HL-60 (cell line): ENCODE measurements around the gene SAG.

ENCODE experiments used
- DNase-seq, 2 experiments: peaks; one replicate each; pipeline ENCODE4 v3.0.0-alpha.2; 2010 to 2020; ENCODE audit warnings: low read depth in 1 of 2, low spot score in 1 of 2
- H3K27ac ChIP-seq: fragments of 250-450 bp; sonication (Bioruptor Pico); replicated peaks from 2 replicates; pipeline ENCODE4 v1.5.1; 2020; ENCODE audit warnings: mild to moderate bottlenecking, moderate library complexity
- H3K27me3 ChIP-seq: fragments of 250-450 bp; sonication (Bioruptor Pico); 2 replicates; pipeline ENCODE4 v1.5.1; 2021; ENCODE audit warnings: mild to moderate bottlenecking, moderate library complexity; ENCODE audit not compliant: insufficient read depth, poor library complexity, severe bottlenecking
- H3K4me3 ChIP-seq: replicated peaks from 2 replicates; pipeline ENCODE4 v1.5.1; 2011; ENCODE audit warnings: mild to moderate bottlenecking, control low read depth, low read length; ENCODE audit not compliant: insufficient read depth
- CTCF ChIP-seq: IDR thresholded peaks from one replicate; pipeline ENCODE4 v1.5.1; 2011; ENCODE audit warnings: low read length, control low read depth, inconsistent platforms; ENCODE audit not compliant: insufficient read depth
- GABPA ChIP-seq: IDR thresholded peaks from 2 replicates; pipeline ENCODE4 v1.6.1; 2012; ENCODE audit warnings: low read depth
- POLR2AphosphoS5 ChIP-seq: IDR thresholded peaks from 2 replicates; pipeline ENCODE4 v1.6.1; 2012; ENCODE audit warnings: low read depth
- REST ChIP-seq: IDR thresholded peaks from 2 replicates; pipeline ENCODE4 v1.6.1; 2012; ENCODE audit warnings: low read depth; ENCODE audit not compliant: insufficient replicate concordance
- SPI1 ChIP-seq: IDR thresholded peaks from 2 replicates; pipeline ENCODE4 v1.6.1; 2012; ENCODE audit warnings: low read depth, mild to moderate bottlenecking, borderline replicate concordance

Gene SAG

DNA sequence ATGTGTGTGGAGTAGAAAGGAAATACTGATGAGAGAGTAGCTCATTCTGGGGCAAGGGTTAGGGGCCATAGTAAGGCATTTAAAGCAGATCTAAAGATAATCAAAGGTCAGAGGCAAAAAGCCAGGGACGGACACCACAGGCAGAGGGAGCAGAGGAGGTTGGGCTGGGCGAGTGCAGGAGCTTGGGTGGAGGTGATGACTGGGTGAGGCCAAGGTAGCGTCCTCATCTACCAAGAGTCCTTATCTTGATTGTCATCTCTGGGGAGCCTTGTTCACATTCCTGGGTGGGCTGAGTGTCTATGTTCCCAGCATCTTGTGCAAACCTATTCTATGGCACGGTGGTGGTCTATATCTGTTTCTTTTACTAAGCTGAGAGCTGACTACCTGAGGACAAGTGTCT, 26.1 kb upstream of the SAG start:
- no peak overlapping the region for H3K27ac ChIP-seq
- no peak overlapping the region for H3K4me3 ChIP-seq
- no peaks in the 10 kb centered on the region for H3K27me3 ChIP-seq
- TF ChIP-seq GABPA: no peak
- no peak for TF ChIP-seq SPI1
- no peak for TF ChIP-seq POLR2AphosphoS5
- TF ChIP-seq CTCF: no peak
- no peak for TF ChIP-seq REST
- DNase-seq: no peak

DNA sequence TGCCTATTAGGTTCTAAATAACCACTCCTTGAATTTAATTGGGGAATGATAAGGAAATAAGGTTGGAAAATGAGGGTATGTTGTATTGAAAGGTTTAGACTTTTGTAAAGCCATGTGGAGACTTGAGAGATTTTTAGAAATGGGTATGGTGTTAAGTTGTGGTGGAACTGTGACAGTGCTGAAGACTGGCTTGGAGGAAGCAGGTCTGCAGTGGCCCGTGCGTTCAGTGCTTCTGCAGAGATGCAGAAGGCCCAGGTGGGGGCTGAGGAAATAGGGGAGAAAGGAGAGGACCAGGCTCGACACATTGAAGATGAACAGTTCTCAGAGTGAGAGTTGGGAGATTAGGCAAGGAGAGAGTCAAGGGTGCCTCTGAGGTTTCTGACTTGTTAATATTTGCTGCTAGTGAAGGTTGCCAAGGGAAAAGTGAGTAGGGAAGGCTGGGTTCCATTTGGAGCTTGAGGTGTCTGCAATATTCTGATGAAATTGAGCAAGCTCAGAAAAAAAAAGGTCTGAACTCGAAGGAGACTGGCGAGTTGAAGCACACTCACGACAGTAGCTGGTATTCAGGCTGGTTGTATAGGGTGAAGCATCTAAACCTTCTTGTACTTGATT, 25.5 kb upstream of the SAG start:
- no peaks in the 10 kb centered on the region for H3K27me3 ChIP-seq
- no peak overlapping the region for H3K4me3 ChIP-seq
- H3K27ac ChIP-seq: no peak overlapping the region
- TF ChIP-seq CTCF: no peak
- no peak for TF ChIP-seq REST
- no peak for TF ChIP-seq GABPA
- TF ChIP-seq POLR2AphosphoS5: no peak
- TF ChIP-seq SPI1: no peak
- DNase-seq: no peak

GRCh38 chr2:233285921-233286320, 21.7 kb upstream of the SAG start:
- TF ChIP-seq SPI1 (no peak), POLR2AphosphoS5 (no peak), GABPA (no peak), REST (no peak), CTCF (no peak)
- H3K27ac ChIP-seq: no peak overlapping the region
- no peak for DNase-seq
- no peaks in the 10 kb centered on the region for H3K27me3 ChIP-seq
- no peak overlapping the region for H3K4me3 ChIP-seq
